Small intestine (tissue), 7 donors: ENCODE results near the gene SPZ1. TPM values are rescaled to one million over a fixed set of nuclear protein-coding genes. Genes with fewer than 3 reads are reported as not detected.

Experiments
- DNase-seq, 2 donors: peaks; one replicate each; pipeline versions ENCODE4 v3.0.0 to v3.0.0-alpha.2; 2013
- FAIRE-seq: peaks from 2 replicates; lab custom pipeline; 2012; peaks lifted over from hg19 to GRCh38; lab: Jason Lieb, UNC
- H3K27ac ChIP-seq, 3 donors: one replicate each; pipeline ENCODE4 v1.5.1; 2013; ENCODE audit warnings: low read length in 2 of 3, mild to moderate bottlenecking in 2 of 3, control low read depth in 1 of 3, inconsistent platforms in 1 of 3, low read depth in 1 of 3, moderate library complexity in 1 of 3
- H3K27me3 ChIP-seq, 3 donors: one replicate each; pipeline ENCODE4 v1.6.1; 2013; ENCODE audit warnings: low read length in 3 of 3, inconsistent platforms in 1 of 3; ENCODE audit not compliant: control insufficient read depth in 3 of 3, insufficient read depth in 3 of 3
- H3K36me3 ChIP-seq, 3 donors: one replicate each; pipeline ENCODE4 v1.6.1; 2013; ENCODE audit warnings: low read length in 3 of 3, inconsistent platforms in 1 of 3, low read depth in 1 of 3, mild to moderate bottlenecking in 1 of 3, moderate library complexity in 1 of 3; ENCODE audit not compliant: control insufficient read depth in 3 of 3, insufficient read depth in 2 of 3
- H3K4me1 ChIP-seq, 3 donors: one replicate each; pipeline ENCODE4 v1.6.1; 2013; ENCODE audit warnings: low read length in 2 of 3, inconsistent platforms in 1 of 3, low read depth in 1 of 3, mild to moderate bottlenecking in 1 of 3, moderate library complexity in 1 of 3; ENCODE audit not compliant: control insufficient read depth in 3 of 3, insufficient read depth in 2 of 3
- H3K4me3 ChIP-seq, 3 donors: one replicate each; pipeline ENCODE4 v1.5.1; 2013; ENCODE audit warnings: low read length in 3 of 3, control low read depth in 1 of 3, inconsistent platforms in 1 of 3, low read depth in 1 of 3, mild to moderate bottlenecking in 1 of 3, moderate library complexity in 1 of 3
- H3K9me3 ChIP-seq, 2 donors: one replicate each; pipeline ENCODE4 v1.6.1; 2013; ENCODE audit warnings: low read depth in 1 of 2, low read length in 1 of 2; ENCODE audit not compliant: control insufficient read depth in 2 of 2, insufficient read depth in 1 of 2
- WGBS, 3 donors: extraction: QIAGEN DNeasy Blood & Tissue Kit; methylation state at CpG; one replicate each; pipeline ENCODE4 v1.1.7; 2013; 5-methylcytosine and 5-hydroxymethylcytosine counted together
- polyA plus RNA-seq, 4 donors: library from polyadenylated mRNA; stranded (reverse) in 3 of 4; unstranded in 1 of 4; fragments of 200-250 nt in 3 of 4; fragments of 120-200 nt in 1 of 4; gene quantifications; one replicate each; pipeline versions ENCODE4 v1.2.1 to v1.2.3, GENCODE V29; 2013
- donor health status: healthy with polysubstance abuse.
- donor health status: control.
- donor health status: control.
- donor health status: Bipolar disorder and iron deficiency.
- donor health status: healthy.

The SPZ1 gene
- polyA plus RNA-seq, 4 donors = not detected

DNA sequence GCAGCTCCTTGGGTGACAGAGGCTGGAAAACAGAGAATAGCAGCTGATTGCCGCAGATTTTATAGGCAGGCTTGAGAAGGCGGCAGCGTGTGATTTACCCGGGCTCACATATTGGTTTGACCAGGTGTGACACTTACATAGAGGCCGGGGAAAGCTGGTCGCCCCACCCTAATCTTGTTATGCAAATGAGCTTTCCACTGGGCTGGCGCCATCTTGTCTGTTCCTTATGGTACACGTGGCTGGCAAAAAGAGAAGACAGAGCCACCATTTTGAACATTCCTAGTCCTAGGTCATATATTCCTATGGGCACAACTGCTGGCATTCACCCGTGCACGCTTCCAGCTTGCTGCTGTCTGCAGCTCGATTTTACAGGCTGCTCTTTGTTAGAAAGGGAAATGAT, 11.3 kb upstream of the SPZ1 start:
- H3K9me3 ChIP-seq = peaks cover 0 to 9% of the 10 kb centered on the region in 2 donors
- FAIRE-seq (no peak), DNase-seq (no peak)
- WGBS, 3 donors = 76 to 82% (median 80%) methylated on average over 11 of the region's 11 CpGs
- no peaks in the 10 kb centered on the region for H3K4me1 ChIP-seq
- H3K27ac ChIP-seq = no peak overlapping the region
- H3K36me3 ChIP-seq = no peaks in the 10 kb centered on the region
- no peaks in the 10 kb centered on the region for H3K27me3 ChIP-seq
- H3K4me3 ChIP-seq = no peak overlapping the region

DNA sequence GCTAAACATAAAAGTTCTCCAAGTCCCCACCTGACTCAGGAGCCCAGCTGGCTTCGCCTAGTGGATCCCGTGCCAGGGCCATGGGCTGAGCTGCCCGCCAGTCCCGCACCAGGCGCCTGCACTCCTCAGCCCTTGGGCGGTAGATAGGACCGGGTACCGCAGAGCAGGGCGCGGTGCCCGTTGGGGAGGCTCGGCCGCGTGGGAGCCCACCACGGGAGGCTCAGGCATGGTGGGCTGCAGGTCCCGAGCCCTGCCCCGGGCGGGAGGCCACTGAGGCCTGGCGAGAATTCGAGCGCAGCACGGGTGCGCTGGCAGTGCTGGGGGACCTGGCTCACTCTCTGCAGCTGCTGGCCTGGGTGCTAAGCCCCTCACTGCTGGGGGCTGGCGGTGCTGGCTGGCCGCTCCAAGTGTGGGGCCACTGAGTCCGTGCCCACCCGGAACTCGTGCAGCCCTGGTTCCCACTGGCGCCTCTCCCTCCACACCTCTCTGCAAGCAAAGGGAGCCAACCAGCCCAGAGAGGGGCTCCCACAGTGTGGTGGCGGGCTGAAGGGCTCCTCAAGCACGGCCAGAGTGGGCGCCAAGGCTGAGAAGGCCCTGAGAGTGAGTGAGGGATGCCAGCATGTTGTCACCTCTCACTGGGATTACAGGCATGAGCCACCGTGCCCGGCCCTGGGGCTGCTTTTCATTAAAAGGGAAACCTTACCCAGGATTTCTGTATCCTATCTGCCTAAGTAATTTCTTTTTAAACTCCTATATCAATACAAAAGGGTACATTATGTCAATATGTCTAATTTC, 9.7 kb upstream of the SPZ1 start:
- Histone ChIP-seq H3K27ac (no peak overlapping the region), H3K36me3 (no peaks in the 10 kb centered on the region), H3K9me3 (peaks cover 0 to 9% of the 10 kb centered on the region in 2 donors), H3K4me1 (no peaks in the 10 kb centered on the region), H3K4me3 (no peak overlapping the region), H3K27me3 (no peaks in the 10 kb centered on the region)
- DNase-seq = no peak
- WGBS, 3 donors = 86 to 97% (median 87%) methylated on average over 27 to 34 of the region's 34 CpGs
- FAIRE-seq = no peak

DNA sequence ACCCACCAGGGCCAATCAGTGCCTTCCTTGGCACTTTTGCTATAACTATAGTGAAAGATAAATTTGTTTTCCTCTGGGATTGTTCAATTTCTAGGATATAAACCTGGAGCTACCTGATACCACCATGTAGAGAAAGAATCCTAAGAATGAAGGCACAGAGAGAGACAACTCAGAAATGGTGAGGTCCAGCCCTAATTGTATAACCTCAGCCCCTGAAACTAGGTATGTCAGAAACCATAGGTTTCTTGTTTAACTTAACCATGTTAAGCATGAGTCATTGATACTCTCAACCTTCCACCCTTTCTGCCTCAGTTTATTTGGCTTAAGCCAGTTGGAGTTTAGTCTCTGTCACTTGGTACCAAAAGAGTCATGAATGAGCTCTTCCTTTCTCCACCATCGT, 4.6 kb upstream of the SPZ1 start:
- no peak overlapping the region for H3K27ac ChIP-seq
- peaks cover 0 to 2% of the 10 kb centered on the region in 2 donors for H3K9me3 ChIP-seq
- peaks cover 0 to 3% (median 0%) of the 10 kb centered on the region in 3 donors for H3K27me3 ChIP-seq
- DNase-seq (no peak), FAIRE-seq (no peak)
- no peaks in the 10 kb centered on the region for H3K4me1 ChIP-seq
- no peaks in the 10 kb centered on the region for H3K36me3 ChIP-seq
- no peak overlapping the region for H3K4me3 ChIP-seq
- WGBS, 3 donors = 84 to 100% (median 95%) methylated on average over 1 of the region's 1 CpG

DNA sequence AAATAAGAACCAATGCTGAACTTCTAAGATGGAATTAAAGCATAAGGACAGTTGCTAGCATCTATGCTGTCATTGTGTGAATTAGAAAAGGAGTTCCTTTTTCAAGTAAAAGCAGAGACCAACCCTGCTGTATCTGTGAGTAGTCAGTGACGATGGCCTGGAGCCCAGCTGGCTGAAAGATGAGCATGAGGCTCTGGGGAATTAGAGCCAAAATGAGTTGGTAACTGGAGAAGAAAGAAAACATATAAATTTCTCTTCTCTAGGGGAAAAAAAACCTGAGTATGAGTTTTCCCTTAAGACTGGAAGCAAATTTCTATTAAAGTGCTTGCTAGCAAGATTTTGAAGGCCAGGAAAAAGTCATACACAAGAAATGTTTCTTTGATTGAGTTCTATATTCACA, 1.6 kb upstream of the SPZ1 start:
- H3K36me3 ChIP-seq = no peaks in the 10 kb centered on the region
- H3K27me3 ChIP-seq = peaks cover 0 to 6% (median 0%) of the 10 kb centered on the region in 3 donors
- no peak for DNase-seq
- no peak overlapping the region for H3K27ac ChIP-seq
- FAIRE-seq = no peak
- no peaks in the 10 kb centered on the region for H3K9me3 ChIP-seq
- WGBS, 3 donors = 62 to 71% (median 64%) methylated on average over 1 of the region's 1 CpG
- no peaks in the 10 kb centered on the region for H3K4me1 ChIP-seq
- H3K4me3 ChIP-seq = no peak overlapping the region

DNA sequence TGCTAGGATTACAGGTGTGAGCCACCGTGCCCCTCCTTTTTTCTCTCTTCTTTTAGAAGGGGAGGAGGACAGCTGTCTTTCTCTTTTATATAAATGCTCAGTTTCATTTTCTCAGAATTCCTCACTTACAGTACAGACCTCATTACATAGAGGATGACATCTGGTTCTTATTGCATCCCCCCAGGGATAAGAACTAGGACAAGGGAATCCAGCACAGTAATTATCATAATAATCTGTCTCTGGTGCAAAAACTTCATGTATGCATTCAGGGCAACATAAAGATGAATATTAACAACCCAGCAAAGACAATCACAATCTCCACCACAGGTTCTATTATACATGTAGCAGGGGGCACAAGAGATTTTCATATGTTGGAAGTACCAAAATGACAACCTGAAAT, 5.1 kb downstream of the SPZ1 start:
- Histone ChIP-seq H3K27ac (no peak overlapping the region), H3K27me3 (peaks cover 0 to 6% (median 0%) of the 10 kb centered on the region in 3 donors), H3K4me1 (no peaks in the 10 kb centered on the region), H3K36me3 (no peaks in the 10 kb centered on the region), H3K9me3 (no peaks in the 10 kb centered on the region), H3K4me3 (no peak overlapping the region)
- 67 to 100% (median 90%) methylated on average over 1 of the region's 1 CpG for WGBS, 3 donors
- FAIRE-seq = no peak
- no peak for DNase-seq

DNA sequence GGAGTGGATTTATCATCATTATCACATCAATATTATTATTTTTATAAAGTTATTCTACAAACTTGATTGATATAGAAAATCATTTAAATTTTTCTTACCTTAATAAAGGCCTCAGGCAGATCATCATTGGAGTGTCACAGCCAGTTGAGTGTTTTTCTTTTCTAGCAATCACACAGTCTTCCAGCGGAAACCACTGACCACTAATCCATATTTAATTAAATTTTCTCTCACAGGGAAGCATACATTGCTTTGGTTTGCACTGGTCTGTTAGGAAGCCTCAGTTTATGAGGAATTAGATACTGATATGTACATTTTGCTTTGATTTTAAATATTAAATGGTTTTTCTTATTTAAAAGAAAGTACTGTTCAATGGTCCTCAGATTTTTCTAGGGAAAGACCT, 6.7 kb downstream of the SPZ1 start:
- H3K4me1 ChIP-seq = no peaks in the 10 kb centered on the region
- no peak overlapping the region for H3K4me3 ChIP-seq
- DNase-seq (no peak), FAIRE-seq (no peak)
- H3K9me3 ChIP-seq = no peaks in the 10 kb centered on the region
- H3K27me3 ChIP-seq = peaks cover 0 to 3% (median 0%) of the 10 kb centered on the region in 3 donors
- H3K36me3 ChIP-seq = no peaks in the 10 kb centered on the region
- WGBS, 3 donors = 53 to 85% (median 74%) methylated on average over 1 of the region's 1 CpG
- H3K27ac ChIP-seq = no peak overlapping the region

DNA sequence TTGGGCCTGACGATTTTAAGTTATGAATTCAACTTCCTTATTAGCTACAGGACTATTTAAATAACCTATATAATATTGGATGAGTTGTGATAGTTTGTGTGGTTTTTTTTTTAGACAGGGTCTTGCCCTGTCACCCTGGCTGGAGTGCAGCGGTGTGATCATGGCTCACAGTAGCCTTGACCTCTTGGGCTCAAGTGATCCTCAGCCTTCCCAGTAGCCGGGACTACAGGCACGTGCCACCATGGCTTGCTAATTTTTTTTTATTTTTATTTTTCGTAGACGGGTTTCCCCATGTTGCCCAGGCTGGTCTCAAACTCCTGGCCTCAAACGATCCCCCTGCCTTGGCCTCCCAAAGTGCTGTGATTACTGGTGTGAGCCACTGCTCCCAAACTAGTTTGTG, 17.6 kb downstream of the SPZ1 start:
- no peaks in the 10 kb centered on the region for H3K4me1 ChIP-seq
- WGBS, 3 donors = 68 to 79% (median 74%) methylated on average over 7 of the region's 7 CpGs
- H3K4me3 ChIP-seq = no peak overlapping the region
- no peak for FAIRE-seq
- H3K9me3 ChIP-seq = no peaks in the 10 kb centered on the region
- H3K36me3 ChIP-seq = no peaks in the 10 kb centered on the region
- no peak for DNase-seq
- H3K27me3 ChIP-seq = peaks cover 0 to 2% (median 0%) of the 10 kb centered on the region in 3 donors
- no peak overlapping the region for H3K27ac ChIP-seq

DNA sequence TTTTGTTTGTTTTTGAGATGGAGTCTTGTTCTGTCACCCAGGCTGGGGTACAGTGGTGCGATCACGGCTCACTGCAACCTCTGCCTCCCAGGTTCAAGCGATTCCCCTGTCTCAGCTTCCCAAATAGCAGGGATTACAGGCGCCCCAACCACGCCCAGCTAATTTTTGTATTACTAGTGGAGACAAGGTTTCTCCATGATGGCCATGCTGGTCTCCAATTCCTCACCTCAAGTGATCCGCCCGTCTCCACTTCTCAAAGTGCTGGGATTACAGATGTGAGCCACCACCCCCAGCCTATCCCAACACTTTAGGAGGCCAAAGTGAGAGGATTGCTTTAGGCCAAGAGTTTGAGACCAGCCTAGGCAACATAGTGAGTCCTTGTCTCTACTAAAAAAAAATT, 19.3 kb downstream of the SPZ1 start:
- no peaks in the 10 kb centered on the region for H3K36me3 ChIP-seq
- H3K4me3 ChIP-seq = no peak overlapping the region
- no peaks in the 10 kb centered on the region for H3K9me3 ChIP-seq
- no peak overlapping the region for H3K27ac ChIP-seq
- peaks cover 0 to 2% (median 0%) of the 10 kb centered on the region in 3 donors for H3K27me3 ChIP-seq
- no peaks in the 10 kb centered on the region for H3K4me1 ChIP-seq
- no peak for DNase-seq
- no peak for FAIRE-seq
- 87 to 96% (median 87%) methylated on average over 7 of the region's 7 CpGs for WGBS, 3 donors
